H1 (cell line): ENCODE data around the gene CROCC. TPM values are rescaled to one million over a fixed set of nuclear protein-coding genes. Genes with fewer than 3 reads are reported as not detected.
"Not testable (repeated sequence)": the region's sequence is repeated elsewhere in the genome, so short reads cannot be mapped to it uniquely, and the experiment has no call there.

Experiments
- CTCF ChIA-PET: fragments of 300-600 bp; sonication (Branson Sonifier 250); formaldehyde crosslinking; loops from one replicate; lab custom pipeline; 2021; ENCODE audit not compliant: partially characterized antibody; lab: Charles Lee
- POLR2A ChIA-PET: fragments of 300-600 bp; sonication (Branson Sonifier 250); formaldehyde crosslinking; loops from one replicate; lab custom pipeline; 2021; ENCODE audit warnings: inconsistent platforms; ENCODE audit not compliant: partially characterized antibody; lab: Charles Lee
- DNase-seq, 2 experiments: peaks; one replicate each; pipeline versions ENCODE4 v3.0.0 to v3.0.0-alpha.2; 2010 to 2022; ENCODE audit warnings: low spot score in 2 of 2, low read depth in 1 of 2, mixed read lengths in 1 of 2
- FAIRE-seq: peaks from 2 replicates; lab custom pipeline; 2011; peaks lifted over from hg19 to GRCh38; lab: Jason Lieb, UNC
- H2AFZ ChIP-seq: 2 replicates; pipeline ENCODE4 v1.8.1; 2012; ENCODE audit warnings: low read length, inconsistent platforms
- H2AK5ac ChIP-seq: 2 replicates; pipeline ENCODE4 v1.6.1; 2013; ENCODE audit warnings: low read depth, low read length
- H2BK120ac ChIP-seq: replicated peaks from 2 replicates; pipeline ENCODE3; 2013; ENCODE audit warnings: low read depth, low read length, inconsistent platforms
- H2BK12ac ChIP-seq: 2 replicates; pipeline ENCODE4 v1.6.1; 2013; ENCODE audit warnings: low read depth, low read length
- H2BK15ac ChIP-seq: 2 replicates; pipeline ENCODE4 v1.6.1; 2013; ENCODE audit warnings: low read length
- H2BK20ac ChIP-seq: 2 replicates; pipeline ENCODE4 v1.6.1; 2013; ENCODE audit warnings: low read length
- H2BK5ac ChIP-seq: 2 replicates; pipeline ENCODE4 v1.6.1; 2013; ENCODE audit warnings: low read depth, low read length
- H3K14ac ChIP-seq: 2 replicates; pipeline ENCODE4 v1.6.1; 2013; ENCODE audit warnings: inconsistent platforms; ENCODE audit not compliant: insufficient read length
- H3K18ac ChIP-seq: 2 replicates; pipeline ENCODE4 v1.6.1; 2013; ENCODE audit warnings: low read length; ENCODE audit errors: extremely low read depth
- H3K23ac ChIP-seq: 2 replicates; pipeline ENCODE4 v1.6.1; 2013; ENCODE audit warnings: inconsistent platforms; ENCODE audit not compliant: insufficient read length
- H3K23me2 ChIP-seq: 2 replicates; pipeline ENCODE4 v1.6.1; 2013; ENCODE audit warnings: low read depth, low read length
- H3K27ac ChIP-seq: 2 replicates; pipeline ENCODE4 v1.6.1; 2011; ENCODE audit warnings: low read depth, low read length, inconsistent platforms
- H3K27me3 ChIP-seq, 4 experiments: replicated peaks in 1 of 4; 1 replicate in 1 of 4; 2 replicates in 3 of 4; pipeline versions ENCODE4 v1.6.1 to v1.8.1; 2011 to 2013; ENCODE audit warnings: low read length in 3 of 4, mild to moderate bottlenecking in 3 of 4, inconsistent platforms in 2 of 4, mixed read lengths in 2 of 4, moderate library complexity in 1 of 4; ENCODE audit not compliant: control insufficient read depth in 3 of 4, insufficient read depth in 3 of 4; ENCODE audit errors: extremely low read depth in 1 of 4
- H3K36me3 ChIP-seq, 4 experiments: 2 replicates each; pipeline versions ENCODE4 v1.6.1 to v1.8.1; 2011 to 2013; ENCODE audit warnings: mild to moderate bottlenecking in 4 of 4, low read length in 3 of 4, moderate library complexity in 2 of 4, control low read depth in 1 of 4, inconsistent platforms in 1 of 4; ENCODE audit not compliant: insufficient read depth in 4 of 4, control insufficient read depth in 2 of 4
- H3K4ac ChIP-seq: replicated peaks from 2 replicates; pipeline ENCODE3; 2013; ENCODE audit warnings: low read length, low read depth, mixed read lengths, inconsistent platforms; ENCODE audit not compliant: insufficient read length
- H3K4me1 ChIP-seq, 4 experiments: replicated peaks in 1 of 4; 1 replicate in 1 of 4; 2 replicates in 3 of 4; pipeline versions ENCODE4 v1.6.1 to v1.8.1; 2011 to 2013; ENCODE audit warnings: low read length in 3 of 4, inconsistent platforms in 2 of 4, mixed read lengths in 1 of 4; ENCODE audit not compliant: insufficient read depth in 4 of 4, control insufficient read depth in 3 of 4
- H3K4me2 ChIP-seq, 2 experiments: 2 replicates each; pipeline versions ENCODE4 v1.6.1 to v1.8.1; 2011 to 2013; ENCODE audit warnings: low read depth in 2 of 2, low read length in 2 of 2, control low read depth in 1 of 2, inconsistent platforms in 1 of 2, mild to moderate bottlenecking in 1 of 2; ENCODE audit not compliant: insufficient read depth in 1 of 2
- H3K4me3 ChIP-seq, 4 experiments: fragments of 200-600, 300-600 bp in 1 of 4; sonication (generic), shearing (Covaris generic), sonication (Bioruptor Twin) in 1 of 4; 2 replicates each; pipeline versions ENCODE4 v1.5.1 to v1.8.1; 2011 to 2016; ENCODE audit warnings: low read length in 4 of 4, low read depth in 3 of 4, control low read depth in 2 of 4, inconsistent platforms in 2 of 4, mild to moderate bottlenecking in 2 of 4, mixed read lengths in 1 of 4, moderate library complexity in 1 of 4; ENCODE audit not compliant: insufficient read depth in 2 of 4; ENCODE audit errors: extremely low read depth in 1 of 4
- H3K56ac ChIP-seq: replicated peaks from 2 replicates; pipeline ENCODE3; 2013; ENCODE audit warnings: low read depth, mild to moderate bottlenecking, mixed read lengths, low read length, inconsistent platforms; ENCODE audit not compliant: insufficient read length
- H3K79me1 ChIP-seq: 2 replicates; pipeline ENCODE4 v1.6.1; 2013; ENCODE audit warnings: low read depth, low read length, control low read depth
- H3K79me2 ChIP-seq, 2 experiments: 2 replicates each; pipeline versions ENCODE4 v1.6.1 to v1.8.1; 2012 to 2013; ENCODE audit warnings: low read length in 2 of 2, mild to moderate bottlenecking in 2 of 2, inconsistent platforms in 1 of 2; ENCODE audit not compliant: insufficient read depth in 2 of 2, control insufficient read depth in 1 of 2
- H3K9ac ChIP-seq, 4 experiments: replicated peaks in 1 of 4; 1 replicate in 1 of 4; 2 replicates in 3 of 4; pipeline versions ENCODE4 v1.6.1 to v1.8.1; 2011 to 2013; ENCODE audit warnings: low read depth in 3 of 4, low read length in 3 of 4, control low read depth in 2 of 4, mild to moderate bottlenecking in 2 of 4, moderate library complexity in 2 of 4, inconsistent platforms in 1 of 4; ENCODE audit errors: extremely low read depth in 1 of 4
- H3K9me3 ChIP-seq, 2 experiments: 2 replicates each; pipeline versions ENCODE4 v1.6.1 to v1.8.1; 2012 to 2013; ENCODE audit warnings: mild to moderate bottlenecking in 2 of 2, moderate library complexity in 2 of 2, control low read depth in 1 of 2, inconsistent platforms in 1 of 2, low read depth in 1 of 2, low read length in 1 of 2, mixed read lengths in 1 of 2; ENCODE audit not compliant: insufficient read depth in 2 of 2
- H4K20me1 ChIP-seq, 2 experiments: replicated peaks in 1 of 2; 2 replicates each; pipeline versions ENCODE3 to v1.8.1; 2011 to 2013; ENCODE audit warnings: inconsistent platforms in 2 of 2, low read length in 2 of 2, mild to moderate bottlenecking in 1 of 2; ENCODE audit not compliant: insufficient read depth in 2 of 2, control insufficient read depth in 1 of 2
- H4K5ac ChIP-seq: 2 replicates; pipeline ENCODE4 v1.6.1; 2013; ENCODE audit warnings: low read length, low read depth, mixed read lengths, inconsistent platforms; ENCODE audit not compliant: insufficient read length
- H4K8ac ChIP-seq: 2 replicates; pipeline ENCODE4 v1.8.0; 2013; ENCODE audit warnings: mild to moderate bottlenecking, moderate library complexity, low read length, inconsistent platforms; ENCODE audit not compliant: insufficient read depth; ENCODE audit errors: extremely low read depth
- H4K91ac ChIP-seq: replicated peaks from 2 replicates; pipeline ENCODE3; 2013; ENCODE audit warnings: low read length, mixed read lengths, inconsistent platforms; ENCODE audit not compliant: insufficient read length
- WGBS, 2 experiments: shearing (Covaris generic) in 1 of 2; methylation state at CpG; one replicate each; pipeline versions ENCODE4 v1.1.6 to v1.1.7; 2013 to 2015; ENCODE audit warnings: low lambda C conversion rate in 2 of 2, mixed read lengths in 2 of 2, inconsistent platforms in 1 of 2, low coverage in 1 of 2, missing lambda C conversion rate in 1 of 2; ENCODE audit not compliant: insufficient replicate concordance in 2 of 2, insufficient coverage in 1 of 2, insufficient read length in 1 of 2; ENCODE audit errors: extremely low coverage in 1 of 2, missing lambda C conversion rate in 1 of 2; 5-methylcytosine and 5-hydroxymethylcytosine counted together
- polyA plus RNA-seq, 7 experiments: library from polyadenylated mRNA; depleted of rRNA in 3 of 7; stranded (reverse) in 5 of 7; unstranded in 2 of 7; fragments of >200 nt in 5 of 7; fragments of 200-250 nt in 2 of 7; gene quantifications; 1 replicate in 5 of 7; 2 replicates in 1 of 7; 4 replicates in 1 of 7; pipeline versions ENCODE4 v1.2.1 to v1.2.3, GENCODE V29; 2011 to 2013; ENCODE audit warnings: missing spikeins in 2 of 7, mixed read lengths in 2 of 7
- total RNA-seq: library from RNA; stranded (reverse); fragmentation: NEBNext Ultra II Directional; extraction: Animal tissue kit (Norgen Biotek cat#: 25700); gene quantifications from 2 replicates; pipeline ENCODE4 v1.2.1, GENCODE V29; 2021

The CROCC gene
- total and polyA plus RNA-seq, 2 of the 8 experiments (the other 6 are each of a cell fraction or from before 2014, with no cell fraction given) = 12.1 to 39.5 TPM

GRCh38 chr1:16893796-16894195 is 27.9 kb upstream of the CROCC start:
- H2BK20ac ChIP-seq, H3K4me3 ChIP-seq, H4K20me1 ChIP-seq, H2BK5ac ChIP-seq, H3K79me1 ChIP-seq, CTCF ChIA-PET, H3K9ac ChIP-seq, H2BK12ac ChIP-seq, H3K9me3 ChIP-seq, H4K8ac ChIP-seq, H2BK15ac ChIP-seq, H3K36me3 ChIP-seq, FAIRE-seq, H3K27ac ChIP-seq, H3K4me2 ChIP-seq, H3K79me2 ChIP-seq, DNase-seq, H3K4ac ChIP-seq, H3K56ac ChIP-seq, H3K27me3 ChIP-seq, H3K18ac ChIP-seq, H3K14ac ChIP-seq, H2AFZ ChIP-seq, H3K4me1 ChIP-seq, H4K91ac ChIP-seq, H4K5ac ChIP-seq, H2AK5ac ChIP-seq, H3K23me2 ChIP-seq, H2BK120ac ChIP-seq, H3K23ac ChIP-seq: not testable (repeated sequence)
- POLR2A ChIA-PET = interaction anchor here (1.8 kb wide), 1 partner anchor 10 kb away, joined by 14 read pairs; no protein-coding TSS in a partner anchor
- WGBS, 2 experiments = 48% methylated on average over 4 of the region's 4 CpGs; no CpG with 5 or more reads in 1 of the 2 experiments

GRCh38 chr1:16894338-16894737 is 27.4 kb upstream of the CROCC start:
- H3K79me2 ChIP-seq, H4K8ac ChIP-seq, H3K4me3 ChIP-seq, H4K91ac ChIP-seq, DNase-seq, H3K23me2 ChIP-seq, H3K9me3 ChIP-seq, H3K4me1 ChIP-seq, H3K27ac ChIP-seq, H2BK15ac ChIP-seq, H4K5ac ChIP-seq, H3K9ac ChIP-seq, H3K4ac ChIP-seq, H2BK12ac ChIP-seq, H2AK5ac ChIP-seq, H3K4me2 ChIP-seq, H3K23ac ChIP-seq, H3K18ac ChIP-seq, H3K14ac ChIP-seq, H3K27me3 ChIP-seq, FAIRE-seq, CTCF ChIA-PET, H3K56ac ChIP-seq, H3K79me1 ChIP-seq, H3K36me3 ChIP-seq, H4K20me1 ChIP-seq, H2BK120ac ChIP-seq, H2BK5ac ChIP-seq, H2AFZ ChIP-seq, H2BK20ac ChIP-seq: not testable (repeated sequence)
- WGBS, 2 experiments = 87% methylated on average over 6 of the region's 6 CpGs; no CpG with 5 or more reads in 1 of the 2 experiments
- POLR2A ChIA-PET = interaction anchor here (2.8 kb wide), 1 partner anchor 11 kb away, joined by 28 read pairs; no protein-coding TSS in a partner anchor
